OCI-LY7 (cell line): ENCODE results near the gene OR10G7. TPM values are rescaled to one million over a fixed set of nuclear protein-coding genes. Genes with fewer than 3 reads are reported as not detected.

Experiments
- BruUV-seq: library from RNA; stranded (reverse); fragments of 400-500 nt; replicated peaks from 2 replicates; lab custom pipeline; 2021; lab: Mats Ljungman, UMichigan
- CTCF ChIA-PET: fragments of 300-600 bp; sonication (Branson Sonifier 250); formaldehyde crosslinking; loops from one replicate; lab custom pipeline; 2022; ENCODE audit warnings: antibody characterized with exemption; ENCODE audit not compliant: unreplicated experiment; lab: Charles Lee
- POLR2A ChIA-PET: fragments of 300-600 bp; sonication (Branson Sonifier 250); formaldehyde crosslinking; loops from one replicate; lab custom pipeline; 2022; ENCODE audit warnings: antibody characterized with exemption; lab: Charles Lee
- DNase-seq: peaks from one replicate; pipeline ENCODE4 v3.0.0-alpha.2; 2015; ENCODE audit warnings: low spot score
- H2AFZ ChIP-seq: fragments of 200-600 bp; sonication (generic), shearing (Covaris generic); 2 replicates; pipeline ENCODE4 v1.6.1; 2014; ENCODE audit warnings: mild to moderate bottlenecking, antibody characterized with exemption, low read length, moderate library complexity
- H3K27ac ChIP-seq: fragments of 200-600 bp; sonication (generic); 2 replicates; pipeline ENCODE4 v1.5.1; 2014; ENCODE audit warnings: mixed run types, low read depth, mild to moderate bottlenecking, moderate library complexity, low read length, inconsistent platforms; ENCODE audit not compliant: poor library complexity, severe bottlenecking
- H3K36me3 ChIP-seq: fragments of 200-600 bp; sonication (generic); 2 replicates; pipeline ENCODE4 v1.6.1; 2014; ENCODE audit warnings: mild to moderate bottlenecking, antibody characterized with exemption, low read length, moderate library complexity, mixed read lengths; ENCODE audit not compliant: insufficient read depth
- H3K4me1 ChIP-seq: fragments of 200-600 bp; sonication (generic); 2 replicates; pipeline ENCODE4 v1.5.1; 2014; ENCODE audit warnings: mild to moderate bottlenecking, low read length; ENCODE audit not compliant: insufficient read depth, poor library complexity, severe bottlenecking
- H3K4me2 ChIP-seq: fragments of 200-600 bp; sonication (generic); 2 replicates; pipeline ENCODE4 v1.6.1; 2014; ENCODE audit warnings: mild to moderate bottlenecking, low read length
- H3K4me3 ChIP-seq: fragments of 200-600 bp; sonication (generic); 2 replicates; pipeline ENCODE4 v1.5.1; 2014; ENCODE audit warnings: mild to moderate bottlenecking, low read depth, low read length; ENCODE audit not compliant: poor library complexity, severe bottlenecking
- H3K79me2 ChIP-seq: fragments of 200-600 bp; sonication (generic); 2 replicates; pipeline ENCODE4 v1.6.1; 2016; ENCODE audit warnings: low read depth, mild to moderate bottlenecking, low read length, moderate library complexity, mixed read lengths; ENCODE audit not compliant: insufficient read depth
- H3K9me2 ChIP-seq: fragments of 200-600 bp; sonication (generic); 2 replicates; pipeline ENCODE4 v1.6.1; 2016; ENCODE audit warnings: mild to moderate bottlenecking, low read length, mixed read lengths; ENCODE audit not compliant: insufficient read depth
- H3K9me3 ChIP-seq: fragments of 200-600 bp; sonication (generic); 2 replicates; pipeline ENCODE4 v1.6.1; 2014; ENCODE audit warnings: mild to moderate bottlenecking, mixed run types, low read length, mixed read lengths
- H4K20me1 ChIP-seq: fragments of 200-600 bp; sonication (generic); 2 replicates; pipeline ENCODE4 v1.6.1; 2014; ENCODE audit warnings: mild to moderate bottlenecking, antibody characterized with exemption, low read length, moderate library complexity, mixed read lengths; ENCODE audit not compliant: insufficient read depth
- CTCF ChIP-seq: fragments of 200-600 bp; sonication (generic); conservative IDR thresholded peaks from 2 replicates; pipeline ENCODE4 v1.5.1; 2014; ENCODE audit warnings: mild to moderate bottlenecking, antibody characterized with exemption, low read length, moderate library complexity, mixed read lengths
- EZH2phosphoT487 ChIP-seq: fragments of 200-600 bp; sonication (generic); IDR thresholded peaks from 2 replicates; pipeline ENCODE4 v1.6.1; 2018; ENCODE audit warnings: low read depth, borderline replicate concordance, mild to moderate bottlenecking, mixed run types, antibody characterized with exemption, low read length, moderate library complexity, mixed read lengths
- intact Hi-C: fragments of 100-400 bp; cut with micrococcal nuclease; formaldehyde crosslinking; loops from one replicate; pipeline ENCODE4 v1.10.0; 2022; ENCODE audit not compliant: unreplicated experiment
- total RNA-seq, 2 experiments: library from RNA; depleted of rRNA in 1 of 2; stranded (reverse); fragments of >200 nt in 1 of 2; shearing (Covaris generic) in 1 of 2; gene quantifications; 2 replicates each; pipeline ENCODE4 v1.2.3, GENCODE V29; 2014 to 2022

OR10G7 gene
- total RNA-seq, 2 experiments from 2014 or later = not detected

GRCh38 chr11:124077266-124077665 is 36.1 kb upstream of the OR10G7 start:
- intact Hi-C loops = no loop called here
- TF ChIP-seq CTCF (no peak), EZH2phosphoT487 (no peak)
- H3K4me3 ChIP-seq = no peak overlapping the region
- no peaks in the 10 kb centered on the region for H3K4me1 ChIP-seq
- H3K9me3 ChIP-seq = no peaks in the 10 kb centered on the region
- no peak overlapping the region for H2AFZ ChIP-seq
- no peaks in the 10 kb centered on the region for H3K9me2 ChIP-seq
- H3K36me3 ChIP-seq = no peaks in the 10 kb centered on the region
- no peak for DNase-seq
- no TSS peak for BruUV-seq
- no peak overlapping the region for H3K27ac ChIP-seq
- H3K79me2 ChIP-seq = no peaks in the 10 kb centered on the region
- H4K20me1 ChIP-seq = no peaks in the 10 kb centered on the region
- POLR2A ChIA-PET = no interaction called here
- CTCF ChIA-PET = no interaction called here
- H3K4me2 ChIP-seq = no peak overlapping the region

- no peak overlapping the region for H3K4me3 ChIP-seq
- peaks cover 6% of the 10 kb centered on the region for H3K4me1 ChIP-seq
- no peak overlapping the region for H2AFZ ChIP-seq
- POLR2A ChIA-PET = no interaction called here
- no peak for DNase-seq
- CTCF ChIA-PET = no interaction called here
- TF ChIP-seq EZH2phosphoT487 (no peak), CTCF (no peak)
- H3K79me2 ChIP-seq = no peaks in the 10 kb centered on the region
- intact Hi-C loops = no loop called here
- H4K20me1 ChIP-seq = no peaks in the 10 kb centered on the region
- H3K36me3 ChIP-seq = no peaks in the 10 kb centered on the region
- H3K9me2 ChIP-seq = no peaks in the 10 kb centered on the region
- H3K9me3 ChIP-seq = no peaks in the 10 kb centered on the region
- no peak overlapping the region for H3K27ac ChIP-seq
- no TSS peak for BruUV-seq
- no peak overlapping the region for H3K4me2 ChIP-seq
Observed at GRCh38 chr11:124075841-124076651, 34.9 kb upstream of the OR10G7 start.

GRCh38 chr11:124075492-124075840 is 34.3 kb upstream of the OR10G7 start:
- CTCF ChIA-PET = no interaction called here
- Histone ChIP-seq H3K9me2 (no peaks in the 10 kb centered on the region), H2AFZ (no peak overlapping the region), H3K4me2 (no peak overlapping the region), H3K4me1 (peaks cover 12% of the 10 kb centered on the region), H3K9me3 (no peaks in the 10 kb centered on the region), H3K79me2 (no peaks in the 10 kb centered on the region), H3K27ac (no peak overlapping the region), H4K20me1 (no peaks in the 10 kb centered on the region), H3K4me3 (no peak overlapping the region), H3K36me3 (no peaks in the 10 kb centered on the region)
- DNase-seq = no peak
- POLR2A ChIA-PET = no interaction called here
- no peak for TF ChIP-seq EZH2phosphoT487
- no peak for TF ChIP-seq CTCF
- no TSS peak for BruUV-seq
- intact Hi-C loops = no loop called here
